Medulla oblongata (tissue), 1 donor: ENCODE measurements around the gene NSUN7.
"Not testable (repeated sequence)": the region's sequence is repeated elsewhere in the genome, so short reads cannot be mapped to it uniquely, and the experiment has no call there.

Source experiments
- DNase-seq: peaks from one replicate; pipeline ENCODE4 v3.0.0-alpha.2; 2015; ENCODE audit errors: extremely low spot score

The NSUN7 gene

GRCh38 chr4:40736910-40737309, 12.8 kb upstream of the NSUN7 start:
- peak; percentile 86 for DNase-seq

GRCh38 chr4:40737879-40738278, 11.9 kb upstream of the NSUN7 start:
- no peak for DNase-seq

DNA sequence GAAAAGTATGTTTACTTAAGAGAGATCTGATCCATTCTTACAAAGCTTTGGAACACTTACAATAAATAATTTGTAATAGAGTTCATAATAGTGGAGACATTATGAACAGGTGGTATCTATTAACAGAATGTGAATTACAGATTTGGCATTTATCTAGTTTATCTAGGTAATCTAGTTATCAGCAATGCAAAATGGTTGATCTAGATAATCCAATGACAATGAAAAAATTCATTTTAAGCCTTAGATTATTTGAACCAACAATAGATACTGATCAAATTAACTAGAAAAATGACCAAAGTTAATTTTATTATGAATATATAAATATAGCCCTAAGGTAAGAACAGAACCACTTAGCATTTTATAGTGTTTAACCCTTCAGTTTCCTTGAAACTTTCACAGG, 10.4 kb upstream of the NSUN7 start:
- no peak for DNase-seq

GRCh38 chr4:40744218-40744617, 5.5 kb upstream of the NSUN7 start:
- no peak for DNase-seq

DNA sequence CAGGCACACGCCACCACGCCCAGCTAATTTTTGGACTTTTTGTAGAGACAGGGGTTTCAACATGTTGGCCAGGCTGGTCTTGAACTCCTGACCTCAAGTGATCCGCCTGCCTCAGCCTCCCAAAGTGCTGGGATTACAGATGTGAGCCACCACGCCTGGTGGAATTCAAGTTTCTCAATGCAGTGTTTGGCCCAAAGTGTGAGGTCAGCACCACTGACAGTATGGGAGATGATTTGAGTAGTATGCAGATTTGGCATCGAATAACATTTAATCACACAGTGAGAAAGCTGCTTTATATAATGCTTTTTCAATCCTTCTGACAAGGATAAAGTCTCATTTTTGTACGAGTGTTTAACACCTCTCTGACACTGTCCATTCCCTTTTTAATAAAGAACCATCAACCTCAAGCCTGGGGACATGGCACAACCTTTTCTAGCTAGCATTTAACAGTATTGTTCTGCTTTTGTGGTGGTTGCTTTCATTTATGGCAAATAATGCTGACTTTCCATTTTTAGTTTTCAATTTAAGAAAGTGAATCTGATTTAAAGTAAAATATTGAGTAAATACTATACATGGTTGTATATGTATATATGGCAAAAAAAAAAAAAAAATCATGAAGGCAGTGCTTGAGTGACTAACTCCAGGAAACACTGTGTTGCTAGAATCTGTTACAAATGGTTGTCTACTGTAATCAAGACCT, 4.3 kb upstream of the NSUN7 start:
- DNase-seq: no peak

DNA sequence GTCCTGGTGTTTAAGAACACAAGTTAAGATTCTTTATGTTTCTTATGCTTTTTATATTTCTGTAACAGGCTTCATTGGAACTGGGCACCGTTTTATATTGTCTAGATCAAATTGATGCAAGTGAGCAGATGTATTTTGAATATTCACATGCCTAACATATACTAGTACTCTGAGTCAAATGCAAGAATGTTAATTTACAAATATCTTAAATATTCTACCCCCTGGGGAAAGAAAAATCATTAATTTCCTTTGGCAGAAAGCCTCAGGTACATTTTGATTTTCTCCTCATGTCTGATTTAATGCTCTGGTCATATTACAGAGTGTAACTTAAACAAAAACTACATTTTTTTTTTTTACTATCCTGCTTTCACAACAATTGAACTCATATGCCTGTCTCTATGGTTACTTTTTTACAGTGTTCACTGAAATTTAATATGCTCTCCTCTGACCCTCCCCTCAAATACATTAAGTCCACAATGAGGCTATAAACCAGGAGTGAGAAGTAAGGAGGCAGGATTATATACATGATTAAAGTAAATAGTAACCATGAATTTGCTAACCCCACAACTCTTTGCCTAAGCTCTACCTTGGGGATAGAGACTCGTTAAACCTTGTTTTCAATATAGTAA, 2.4 kb upstream of the NSUN7 start:
- DNase-seq: no peak

DNA sequence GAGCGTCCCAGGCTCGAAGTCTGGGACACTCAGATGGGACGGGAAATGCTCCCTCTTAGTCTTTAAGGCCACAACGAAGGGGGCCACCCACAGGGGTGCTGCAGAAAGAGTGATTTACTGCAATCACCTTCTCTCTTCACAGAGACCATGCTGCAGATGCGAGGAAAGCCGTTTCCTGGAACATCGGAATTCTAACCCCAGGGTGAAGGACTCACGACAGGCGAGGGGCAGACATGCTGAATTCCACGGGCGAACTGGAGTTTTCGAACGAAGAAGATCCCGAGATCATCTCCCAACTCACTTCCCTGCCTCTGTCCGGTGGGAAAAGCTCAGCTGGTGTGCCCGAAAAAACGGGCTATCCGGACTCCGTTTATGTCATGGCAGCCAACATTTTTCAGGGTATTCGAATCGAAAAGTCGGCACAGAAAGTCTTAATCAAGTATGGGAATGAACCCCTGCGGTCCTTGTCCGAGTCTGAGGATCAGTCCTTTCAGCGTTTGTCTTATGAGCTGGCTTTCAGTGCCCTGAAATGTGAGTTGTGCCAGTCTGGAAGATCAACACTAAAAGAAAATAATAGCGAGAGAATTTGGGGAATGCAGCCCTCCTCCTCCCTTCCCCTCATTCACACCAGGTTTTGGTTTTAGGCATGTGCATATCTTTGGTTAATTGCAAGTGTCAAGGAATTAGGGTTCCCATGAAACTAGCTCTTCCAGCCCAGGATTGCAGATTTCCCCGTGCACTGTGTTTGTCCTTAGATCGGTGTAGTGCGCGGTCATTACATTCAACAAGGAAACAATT, 905 bp downstream of the NSUN7 start:
- no peak for DNase-seq

- no peak for DNase-seq
Observed at GRCh38 chr4:40755616-40756015, 5.9 kb downstream of the NSUN7 start.

DNA sequence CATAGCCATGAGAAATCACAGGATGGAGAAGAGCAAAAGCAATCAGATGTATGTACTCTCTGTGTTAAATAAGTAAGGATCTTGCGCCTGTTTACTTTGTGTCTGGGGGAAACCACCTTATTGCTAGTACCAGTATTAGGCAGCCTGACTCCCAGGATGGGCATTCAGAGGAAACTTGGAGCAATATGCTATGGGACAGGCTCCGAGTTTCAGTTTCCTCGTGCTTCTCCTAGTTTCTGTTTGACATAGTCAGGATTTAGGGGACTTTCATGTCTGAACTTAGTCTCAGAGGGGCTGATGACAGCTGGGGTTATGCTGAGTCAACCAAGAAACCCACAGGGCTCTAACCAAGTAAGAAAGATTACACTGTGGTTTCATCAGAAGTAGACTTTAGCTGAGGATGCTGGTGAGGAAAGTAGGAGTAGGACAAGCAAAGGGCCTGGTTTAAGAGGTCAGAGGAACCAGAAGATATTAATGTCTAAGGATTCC, 13.5 kb downstream of the NSUN7 start:
- no peak for DNase-seq

DNA sequence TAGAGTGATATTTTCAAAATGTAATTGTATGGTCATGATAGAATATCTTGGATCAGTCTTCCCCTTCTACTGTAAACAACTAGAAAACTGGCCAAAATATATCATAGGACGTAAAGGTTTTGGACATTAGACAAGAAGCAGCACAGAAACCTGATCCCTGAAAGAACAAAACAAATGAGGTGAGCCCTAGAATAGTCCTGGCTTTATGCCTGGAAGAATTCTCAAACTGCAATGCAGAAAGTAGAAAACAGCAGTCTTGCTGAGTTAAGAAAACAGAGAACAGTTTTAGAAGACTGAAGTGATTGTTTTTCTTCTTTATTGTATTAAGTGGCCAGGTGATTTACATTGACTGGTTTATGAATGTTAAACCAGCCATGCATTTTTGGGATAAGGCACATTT, 19.5 kb downstream of the NSUN7 start:
- no peak for DNase-seq

- no peak for DNase-seq
Observed at GRCh38 chr4:40778090-40778489, 28.3 kb downstream of the NSUN7 start.

DNA sequence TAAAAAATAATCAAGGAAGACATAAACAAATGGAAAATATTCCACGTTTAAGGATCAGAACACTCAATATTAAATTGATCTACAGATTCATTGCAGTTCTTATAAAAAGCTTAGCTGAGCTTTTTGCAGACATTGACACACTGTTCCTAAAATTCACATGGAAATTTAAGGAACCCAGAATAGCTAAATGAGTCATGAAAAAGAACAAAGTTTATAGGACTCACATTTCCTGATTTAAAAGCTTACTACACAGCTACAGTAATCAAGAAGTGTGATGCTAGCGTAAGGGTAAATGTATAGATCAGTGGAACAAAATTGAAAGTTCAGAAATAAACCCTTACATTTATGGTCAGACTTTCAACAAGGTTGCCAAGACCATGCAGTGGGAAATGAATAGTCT, 33.1 kb downstream of the NSUN7 start:
- no peak for DNase-seq

DNA sequence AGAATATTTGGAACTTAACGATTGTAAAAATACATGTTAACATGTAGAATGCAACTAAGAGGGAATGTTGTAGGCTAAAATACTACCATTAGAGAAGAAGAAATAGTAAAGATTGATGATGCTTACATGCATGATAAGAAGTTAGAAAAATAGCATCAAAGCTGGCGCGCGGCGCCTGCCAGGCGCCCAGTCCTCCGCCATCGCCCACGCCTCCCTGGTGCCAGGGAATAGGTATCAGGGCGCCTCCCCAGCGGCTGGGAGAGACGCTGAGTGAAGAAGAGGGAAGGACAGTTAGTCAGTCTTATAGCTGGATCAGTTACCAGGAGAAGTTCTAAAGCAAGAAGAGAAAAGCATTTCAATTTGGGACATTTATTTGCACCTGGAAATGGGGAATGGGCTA, 36.0 kb downstream of the NSUN7 start:
- no peak for DNase-seq

- DNase-seq: peak; percentile 29
Observed at GRCh38 chr4:40788331-40788730, 38.6 kb downstream of the NSUN7 start.

DNA sequence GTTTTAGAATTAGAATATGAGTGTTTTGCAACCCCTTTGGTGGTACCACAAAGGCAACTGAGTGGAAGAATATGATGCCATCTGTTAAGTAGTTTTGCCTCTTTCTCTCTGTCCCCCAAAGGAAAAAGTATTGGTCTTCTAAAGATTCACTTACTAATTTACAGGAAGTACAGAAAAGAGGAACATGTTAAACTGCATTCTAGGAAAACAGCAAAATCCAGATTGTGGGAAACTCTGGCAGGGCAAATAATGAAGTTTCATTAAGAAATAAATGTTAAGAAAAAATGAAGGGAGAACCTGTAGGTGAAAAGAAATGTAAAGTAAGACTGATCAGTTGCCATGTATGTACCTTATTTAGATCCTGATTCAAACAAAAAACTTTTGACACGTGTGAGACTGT, 39.3 kb downstream of the NSUN7 start:
- DNase-seq: no peak

DNA sequence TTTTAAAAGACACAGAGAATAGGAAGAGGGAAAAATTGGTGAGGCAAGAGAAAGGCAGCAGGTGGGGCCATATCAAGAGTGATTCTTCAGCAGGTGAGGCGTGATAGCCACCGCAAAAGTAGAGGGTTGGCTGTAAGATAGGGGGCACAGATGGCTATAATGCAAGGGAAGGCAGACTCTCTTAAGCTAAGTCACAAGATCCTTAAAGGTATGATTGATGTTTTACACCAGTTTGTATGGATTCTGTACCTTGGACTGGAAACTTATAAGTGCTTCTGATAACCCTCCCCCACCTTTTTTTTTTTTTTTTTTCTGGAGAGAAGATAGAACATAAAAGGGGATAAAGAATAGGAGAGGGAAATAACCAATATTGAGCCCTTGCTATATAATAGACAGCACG, 40.0 kb downstream of the NSUN7 start:
- DNase-seq: no peak

- no peak for DNase-seq
Observed at GRCh38 chr4:40800064-40800463, 50.3 kb downstream of the NSUN7 start.

GRCh38 chr4:40804598-40804997, 54.8 kb downstream of the NSUN7 start:
- DNase-seq: no peak

GRCh38 chr4:40808926-40809457, 59.2 kb downstream of the NSUN7 start:
- no peak for DNase-seq

DNA sequence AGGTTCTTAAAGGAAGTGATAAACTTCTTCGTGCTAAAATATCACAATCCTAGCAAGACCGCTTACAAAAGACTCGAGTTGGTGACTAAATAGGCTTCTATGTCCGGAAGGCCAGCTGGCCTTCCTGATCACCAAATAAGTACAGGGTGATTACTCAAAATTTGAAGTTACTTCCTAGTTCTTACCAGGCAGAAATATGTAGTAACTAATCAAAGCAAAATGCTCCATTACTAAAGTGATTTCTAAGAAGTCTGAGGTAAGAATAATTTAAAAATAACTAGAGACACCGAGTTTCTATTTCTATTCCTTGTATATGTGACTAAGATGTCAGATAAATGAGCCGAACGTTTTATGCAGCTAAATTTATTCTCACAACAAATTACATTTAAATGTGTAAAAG, 62.2 kb downstream of the NSUN7 start:
- DNase-seq: no peak

GRCh38 chr4:40812386-40812785, 62.6 kb downstream of the NSUN7 start:
- no peak for DNase-seq

DNA sequence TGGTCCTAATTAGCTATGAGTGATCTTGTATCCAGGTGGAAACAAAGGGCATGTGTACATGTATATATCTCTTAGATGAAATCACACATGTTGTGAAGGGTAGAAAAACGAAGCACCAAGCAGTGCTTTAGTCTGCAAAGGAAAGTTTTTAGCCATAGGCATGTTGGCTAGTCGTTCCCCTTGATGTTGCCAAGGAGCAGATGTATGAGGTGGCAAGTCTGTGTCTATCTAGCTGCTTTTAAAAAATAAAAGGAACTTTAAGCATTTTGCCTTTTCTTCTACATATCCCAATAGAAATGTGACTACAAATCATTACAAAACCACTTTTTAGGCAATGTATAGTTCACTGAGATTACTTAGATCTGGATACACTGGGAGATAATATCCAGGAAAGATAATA, 63.1 kb downstream of the NSUN7 start:
- DNase-seq: no peak

- not testable (repeated sequence) for DNase-seq
Observed at GRCh38 chr4:40817157-40817556, 67.4 kb downstream of the NSUN7 start.
